ENCODE data around the gene SCAF8. TPM values are rescaled to one million over a fixed set of nuclear protein-coding genes. Genes with fewer than 3 reads are reported as not detected.

Gene SCAF8
- total RNA-seq, 4 donors from 2014 or later: 29.8 to 63.5 (median 34.6) TPM

GRCh38 chr6:154882107-154882506, 148.9 kb downstream of the SCAF8 start:
- H3K36me3 ChIP-seq: no peaks in the 10 kb centered on the region
- TF ChIP-seq CTCF (IDR thresholded peaks at IDR 0.05) (no peak), POLR2A (IDR thresholded peaks at IDR 0.05) (no peak)
- DNase-seq: no peak
- H3K27ac ChIP-seq: no peak overlapping the region
- no peaks in the 10 kb centered on the region for H3K9me3 ChIP-seq
- no peaks in the 10 kb centered on the region for H3K4me1 ChIP-seq
- H3K27me3 ChIP-seq: no peaks in the 10 kb centered on the region
- H3K4me3 ChIP-seq: no peak overlapping the region

Small RNA genes lying within 50 kb of the gene (small RNA-seq; reads per million reads assigned to genes)
- gene MIR1273C: 0 reads per million in 2 donors
- gene RNU6-824P: 0 reads per million in 2 donors

Other genes starting within 250 kb of the SCAF8 start
- gene CNKSR3, start 222.7 kb upstream of the SCAF8 start, total RNA-seq: 10 to 100 TPM; 29.6 to 34.5 (median 30.1) TPM